Ishikawa (cell line): Measurements from ENCODE around the gene CAMTA2.

Experiments used
- CEBPB ChIP-seq: IDR thresholded peaks from 2 replicates; pipeline ENCODE4 v1.6.1; 2012
- CREB1 ChIP-seq: IDR thresholded peaks from 2 replicates; pipeline ENCODE4 v1.6.1; 2012; ENCODE audit warnings: low read depth
- EGR1 ChIP-seq: IDR thresholded peaks from 2 replicates; pipeline ENCODE4 v1.6.1; 2012
- EP300 ChIP-seq: IDR thresholded peaks from 2 replicates; pipeline ENCODE4 v1.6.1; 2012; ENCODE audit warnings: borderline replicate concordance
- FOXM1 ChIP-seq: IDR thresholded peaks from 2 replicates; pipeline ENCODE4 v1.6.1; 2012; ENCODE audit warnings: low read depth, borderline replicate concordance
- NFIC ChIP-seq: IDR thresholded peaks from 2 replicates; pipeline ENCODE4 v1.6.1; 2012
- RAD21 ChIP-seq: IDR thresholded peaks from 2 replicates; pipeline ENCODE4 v1.6.1; 2012; ENCODE audit warnings: low read depth
- TAF1 ChIP-seq: IDR thresholded peaks from 2 replicates; pipeline ENCODE4 v1.6.1; 2012; ENCODE audit warnings: low read depth, mild to moderate bottlenecking
- TCF12 ChIP-seq: IDR thresholded peaks from 2 replicates; pipeline ENCODE4 v1.6.1; 2012; ENCODE audit warnings: low read depth
- TEAD4 ChIP-seq: IDR thresholded peaks from 2 replicates; pipeline ENCODE4 v1.6.1; 2012
- YY1 ChIP-seq: IDR thresholded peaks from 2 replicates; pipeline ENCODE4 v1.6.1; 2012; ENCODE audit warnings: low read depth
- ZBTB7A ChIP-seq: IDR thresholded peaks from 2 replicates; pipeline ENCODE4 v1.6.1; 2012; ENCODE audit warnings: low read depth
- TF ChIP-seq, protein P1 (sequence below): IDR thresholded peaks from 2 replicates; pipeline ENCODE4 v1.6.1; 2012; ENCODE audit warnings: low read depth, mild to moderate bottlenecking
- TF ChIP-seq, protein P2 (sequence below): IDR thresholded peaks from 2 replicates; pipeline ENCODE4 v1.6.1; 2012
- TF ChIP-seq, protein P3 (sequence below): IDR thresholded peaks from 2 replicates; pipeline ENCODE4 v1.6.1; 2012

CAMTA2 gene

GRCh38 chr17:4966844-4967538, 20.5 kb downstream of the CAMTA2 start:
- TF ChIP-seq TCF12 = 0 out of 2 replicates have a peak, but pooled peaks have one; percentile 42
- TF ChIP-seq TAF1 = peak; percentile 82
- TF ChIP-seq FOXM1 = peak; percentile 50; the same call in 1 of the 2 replicates
- peak; percentile 66; the same call in 1 of the 2 replicates for TF ChIP-seq ZBTB7A
- TF ChIP-seq, protein P1, sequence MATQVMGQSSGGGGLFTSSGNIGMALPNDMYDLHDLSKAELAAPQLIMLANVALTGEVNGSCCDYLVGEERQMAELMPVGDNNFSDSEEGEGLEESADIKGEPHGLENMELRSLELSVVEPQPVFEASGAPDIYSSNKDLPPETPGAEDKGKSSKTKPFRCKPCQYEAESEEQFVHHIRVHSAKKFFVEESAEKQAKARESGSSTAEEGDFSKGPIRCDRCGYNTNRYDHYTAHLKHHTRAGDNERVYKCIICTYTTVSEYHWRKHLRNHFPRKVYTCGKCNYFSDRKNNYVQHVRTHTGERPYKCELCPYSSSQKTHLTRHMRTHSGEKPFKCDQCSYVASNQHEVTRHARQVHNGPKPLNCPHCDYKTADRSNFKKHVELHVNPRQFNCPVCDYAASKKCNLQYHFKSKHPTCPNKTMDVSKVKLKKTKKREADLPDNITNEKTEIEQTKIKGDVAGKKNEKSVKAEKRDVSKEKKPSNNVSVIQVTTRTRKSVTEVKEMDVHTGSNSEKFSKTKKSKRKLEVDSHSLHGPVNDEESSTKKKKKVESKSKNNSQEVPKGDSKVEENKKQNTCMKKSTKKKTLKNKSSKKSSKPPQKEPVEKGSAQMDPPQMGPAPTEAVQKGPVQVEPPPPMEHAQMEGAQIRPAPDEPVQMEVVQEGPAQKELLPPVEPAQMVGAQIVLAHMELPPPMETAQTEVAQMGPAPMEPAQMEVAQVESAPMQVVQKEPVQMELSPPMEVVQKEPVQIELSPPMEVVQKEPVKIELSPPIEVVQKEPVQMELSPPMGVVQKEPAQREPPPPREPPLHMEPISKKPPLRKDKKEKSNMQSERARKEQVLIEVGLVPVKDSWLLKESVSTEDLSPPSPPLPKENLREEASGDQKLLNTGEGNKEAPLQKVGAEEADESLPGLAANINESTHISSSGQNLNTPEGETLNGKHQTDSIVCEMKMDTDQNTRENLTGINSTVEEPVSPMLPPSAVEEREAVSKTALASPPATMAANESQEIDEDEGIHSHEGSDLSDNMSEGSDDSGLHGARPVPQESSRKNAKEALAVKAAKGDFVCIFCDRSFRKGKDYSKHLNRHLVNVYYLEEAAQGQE = no peak
- no peak for TF ChIP-seq CREB1
- no peak for TF ChIP-seq EGR1
- TF ChIP-seq CEBPB = no peak
- TF ChIP-seq TEAD4 = peak; percentile 87
- no peak for TF ChIP-seq RAD21
- peak; percentile 24; the same call in 1 of the 2 replicates for TF ChIP-seq EP300
- TF ChIP-seq YY1 = no peak
- TF ChIP-seq, protein P2, sequence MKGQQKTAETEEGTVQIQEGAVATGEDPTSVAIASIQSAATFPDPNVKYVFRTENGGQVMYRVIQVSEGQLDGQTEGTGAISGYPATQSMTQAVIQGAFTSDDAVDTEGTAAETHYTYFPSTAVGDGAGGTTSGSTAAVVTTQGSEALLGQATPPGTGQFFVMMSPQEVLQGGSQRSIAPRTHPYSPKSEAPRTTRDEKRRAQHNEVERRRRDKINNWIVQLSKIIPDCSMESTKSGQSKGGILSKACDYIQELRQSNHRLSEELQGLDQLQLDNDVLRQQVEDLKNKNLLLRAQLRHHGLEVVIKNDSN = peak; percentile 34; the same call in 1 of the 2 replicates
- TF ChIP-seq, protein P3, sequence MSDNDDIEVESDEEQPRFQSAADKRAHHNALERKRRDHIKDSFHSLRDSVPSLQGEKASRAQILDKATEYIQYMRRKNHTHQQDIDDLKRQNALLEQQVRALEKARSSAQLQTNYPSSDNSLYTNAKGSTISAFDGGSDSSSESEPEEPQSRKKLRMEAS = peak; percentile 72
- no peak for TF ChIP-seq NFIC

DNA sequence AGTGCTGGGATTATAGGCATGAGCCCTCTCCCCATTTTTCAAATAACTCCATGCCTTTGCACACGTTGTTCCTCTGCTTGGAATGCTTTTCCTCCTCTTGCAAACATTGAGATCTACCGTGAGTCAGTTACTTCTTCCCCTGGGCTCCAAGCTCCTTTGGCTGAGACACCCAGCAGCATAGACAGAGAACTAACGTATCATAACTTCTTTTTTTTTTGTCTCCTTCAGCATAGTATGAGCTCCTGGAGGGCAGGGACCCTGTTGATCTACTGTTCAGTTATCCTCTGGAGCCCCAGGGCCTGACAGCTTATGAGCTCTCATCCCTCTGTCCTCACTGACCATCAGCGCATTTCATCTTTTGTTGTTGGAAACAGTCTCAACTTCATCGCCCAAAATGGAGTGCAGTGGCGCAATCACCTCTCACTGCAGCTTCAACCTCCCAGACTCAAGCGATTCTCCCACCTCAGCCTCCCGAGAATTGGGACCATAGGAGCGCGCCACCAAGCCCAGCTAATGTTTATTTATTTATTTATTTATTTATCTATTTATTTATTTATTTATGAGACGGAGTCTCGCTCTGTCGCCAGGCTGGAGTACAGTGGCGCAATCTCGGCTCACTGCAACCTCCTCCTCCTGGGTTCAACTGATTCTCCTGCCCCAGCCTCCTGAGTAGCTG, 22.0 kb downstream of the CAMTA2 start:
- TF ChIP-seq EGR1 (no peak), FOXM1 (no peak)

- TF ChIP-seq, protein P2 = no peak
- TF ChIP-seq FOXM1 (no peak), EGR1 (no peak), TCF12 (no peak), NFIC (no peak), YY1 (no peak), TEAD4 (no peak), RAD21 (no peak), CREB1 (no peak), TAF1 (no peak), CEBPB (no peak), ZBTB7A (no peak)
- TF ChIP-seq, protein P3 = no peak
- TF ChIP-seq, protein P1 = no peak
Measured at GRCh38 chr17:4960279-4960922, 27.1 kb downstream of the CAMTA2 start.

GRCh38 chr17:4959261-4959965, 28.1 kb downstream of the CAMTA2 start:
- TF ChIP-seq, protein P3 = no peak
- TF ChIP-seq TCF12 (no peak), CREB1 (no peak), EGR1 (no peak), FOXM1 (no peak), CEBPB (no peak), TEAD4 (no peak), YY1 (no peak), TAF1 (no peak)
- TF ChIP-seq, protein P2 = no peak
- TF ChIP-seq, protein P1 = no peak
